ENCODE results near the gene PFN2.
"Not testable (repeated sequence)": the region's sequence is repeated elsewhere in the genome, so short reads cannot be mapped to it uniquely, and the experiment has no call there.

Gene PFN2

GRCh38 chr3:149968216-149968615 is 2.5 kb downstream of the PFN2 start:
- peak; percentile 41 for DNase-seq (ENCODE audit: low read depth, low spot score)

GRCh38 chr3:149967086-149967685 is 3.5 kb downstream of the PFN2 start:
- no peak for DNase-seq (ENCODE audit: low read depth, low spot score)

GRCh38 chr3:149965278-149965677 is 5.4 kb downstream of the PFN2 start:
- no peak for DNase-seq (ENCODE audit: low read depth, low spot score)

GRCh38 chr3:149964291-149964690 is 6.4 kb downstream of the PFN2 start:
- no peak for DNase-seq (ENCODE audit: low read depth, low spot score)

GRCh38 chr3:149963485-149963884 is 7.2 kb downstream of the PFN2 start:
- no peak for DNase-seq (ENCODE audit: low read depth, low spot score)

DNA sequence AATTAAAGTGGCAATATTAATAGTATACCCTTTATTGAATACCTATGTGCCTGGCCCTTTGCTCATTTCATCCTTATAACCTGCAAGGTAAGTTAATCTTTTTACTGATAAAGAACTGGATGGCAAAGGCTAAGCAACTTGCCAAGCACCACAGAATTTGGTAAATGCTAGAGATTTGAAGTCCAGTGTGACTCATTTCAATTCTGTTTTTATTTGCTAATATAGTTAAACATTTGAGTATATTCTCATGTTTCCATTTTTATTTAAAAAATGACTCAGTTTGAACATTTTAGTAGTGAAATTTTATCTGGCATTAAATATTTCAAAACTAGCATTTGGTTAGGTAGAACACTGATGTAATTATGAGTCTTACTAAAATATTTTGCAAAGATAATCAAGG is 11.3 kb downstream of the PFN2 start:
- no peak for DNase-seq (ENCODE audit: low read depth, low spot score)

GRCh38 chr3:149958171-149958796 is 12.4 kb downstream of the PFN2 start:
- no peak for DNase-seq (ENCODE audit: low read depth, low spot score)

- DNase-seq (ENCODE audit: low read depth, low spot score): no peak
These were observed 13.2 kb downstream of the PFN2 start for GRCh38 chr3:149957361-149958125.

- no peak for DNase-seq (ENCODE audit: low read depth, low spot score)
These were observed 15.2 kb downstream of the PFN2 start for GRCh38 chr3:149955449-149955848.

DNA sequence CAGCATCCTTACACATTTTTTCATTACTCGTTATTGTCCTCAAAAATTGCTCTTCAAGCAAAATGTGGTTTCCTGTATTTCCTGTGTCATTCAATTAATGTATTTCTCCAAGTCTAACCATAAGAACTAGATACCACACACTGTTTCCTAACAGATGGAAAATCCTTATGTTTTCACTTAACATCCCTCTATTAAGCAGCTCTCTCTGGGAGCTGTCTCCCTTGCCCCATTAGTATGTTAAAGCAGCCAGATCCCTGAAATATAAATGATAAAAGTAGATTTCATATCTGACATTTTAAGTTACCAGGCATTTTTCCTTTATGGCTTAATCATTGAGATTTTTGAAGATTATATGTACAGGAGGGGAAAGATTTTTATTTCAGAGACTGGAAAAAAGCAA is 15.9 kb downstream of the PFN2 start:
- no peak for DNase-seq (ENCODE audit: low read depth, low spot score)

DNA sequence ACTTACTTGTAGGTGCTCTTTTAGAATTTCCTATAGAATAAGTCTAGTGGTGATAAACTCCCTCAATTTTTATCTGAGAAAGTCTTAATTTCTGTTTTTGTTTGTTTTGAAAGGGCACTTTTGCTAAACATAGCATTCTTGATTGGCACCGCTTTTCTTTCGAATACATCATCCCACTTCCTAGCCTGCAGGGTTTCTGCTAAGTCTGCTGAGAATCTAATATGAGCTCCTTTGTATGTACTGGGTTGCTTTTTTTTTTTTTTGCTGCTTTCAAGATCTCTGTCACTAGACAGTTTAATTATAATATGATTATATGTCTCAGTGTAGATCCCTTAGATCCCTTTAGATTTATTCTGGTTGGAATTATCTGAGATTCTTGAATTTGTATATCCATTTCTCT is 21.5 kb downstream of the PFN2 start:
- DNase-seq (ENCODE audit: low read depth, low spot score): no peak

DNA sequence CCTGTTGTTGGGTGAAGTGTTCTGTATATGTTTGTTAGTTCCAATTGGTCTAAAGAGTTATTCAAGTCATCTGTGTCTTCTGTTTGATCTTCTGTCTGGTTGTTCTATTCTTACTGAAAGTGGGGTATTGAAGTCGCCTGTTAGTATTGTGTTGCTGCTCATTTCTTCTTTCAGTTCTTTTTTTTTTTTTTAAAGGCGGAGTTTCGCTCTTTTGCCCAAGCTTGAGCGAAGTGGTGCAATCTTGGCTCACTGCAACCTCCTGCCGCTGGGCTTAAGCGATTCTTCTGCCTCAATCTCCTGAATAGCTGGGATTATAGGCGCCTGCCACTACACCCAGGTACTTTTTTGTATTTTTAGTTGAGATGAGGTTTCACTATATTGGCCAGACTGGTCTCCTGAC is 23.5 kb downstream of the PFN2 start:
- DNase-seq (ENCODE audit: low read depth, low spot score): no peak

DNA sequence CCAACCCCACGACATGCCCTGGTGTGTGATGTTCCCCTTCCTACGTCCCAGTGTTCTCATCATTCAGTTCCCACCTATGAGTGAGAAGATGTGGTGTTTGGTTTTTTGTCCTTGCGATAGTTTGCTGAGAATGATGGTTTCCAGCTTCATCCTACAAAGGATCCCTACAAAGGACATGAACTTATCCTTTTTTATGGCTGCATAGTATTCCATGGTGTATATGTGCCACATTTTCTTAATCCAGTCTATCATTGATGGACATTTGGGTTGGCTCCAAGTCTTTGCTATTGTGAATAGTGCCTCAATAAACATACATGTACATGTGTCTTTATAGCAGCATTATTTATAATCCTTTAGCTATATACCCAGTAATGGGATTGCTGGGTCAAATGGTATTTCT is 26.7 kb downstream of the PFN2 start:
- DNase-seq (ENCODE audit: low read depth, low spot score): not testable (repeated sequence)

GRCh38 chr3:149942409-149942808 is 28.3 kb downstream of the PFN2 start:
- DNase-seq (ENCODE audit: low read depth, low spot score): no peak

GRCh38 chr3:149941946-149942345 is 28.7 kb downstream of the PFN2 start:
- DNase-seq (ENCODE audit: low read depth, low spot score): no peak

DNA sequence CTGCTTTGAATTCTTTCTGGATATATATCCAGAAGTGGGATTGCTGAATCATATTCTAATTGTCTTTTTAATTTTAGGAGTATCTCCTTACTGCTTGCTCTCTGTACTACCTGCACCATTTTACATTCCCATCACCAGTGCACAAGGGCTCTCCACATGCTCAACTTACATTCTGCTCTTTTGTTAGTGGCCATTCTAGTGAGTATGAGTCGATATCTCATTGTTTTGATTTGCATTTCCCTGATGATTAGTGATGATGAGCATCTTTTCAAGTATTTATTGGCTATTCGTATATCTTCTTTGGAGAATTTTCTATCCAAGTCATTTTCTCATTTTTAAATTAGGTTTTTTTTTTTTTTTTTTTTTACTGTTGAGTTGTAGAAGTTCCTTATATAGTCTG is 29.5 kb downstream of the PFN2 start:
- no peak for DNase-seq (ENCODE audit: low read depth, low spot score)

- DNase-seq (ENCODE audit: low read depth, low spot score): not testable (repeated sequence)
These were observed 32.2 kb downstream of the PFN2 start for GRCh38 chr3:149938392-149939055.

DNA sequence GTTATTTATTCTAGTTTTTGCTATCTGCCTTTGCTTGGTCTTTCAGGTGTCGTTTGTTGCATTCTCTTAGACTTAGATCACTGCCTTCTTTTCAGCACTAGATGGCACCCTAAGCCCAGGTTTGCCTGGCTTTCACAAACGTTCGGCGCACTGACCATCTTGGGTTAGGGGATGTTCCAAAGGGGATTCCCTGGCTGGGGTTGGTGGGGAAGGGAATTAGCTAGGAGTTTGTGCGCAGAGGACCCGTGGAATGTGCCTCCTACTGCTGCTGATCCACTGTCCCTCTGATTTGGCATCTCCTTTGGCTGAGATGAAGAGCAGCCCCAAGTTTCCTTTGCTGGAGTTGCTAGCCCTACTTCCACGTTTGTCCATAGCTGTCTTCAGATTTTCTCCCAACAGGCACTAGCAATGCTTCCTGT is 33.9 kb downstream of the PFN2 start:
- DNase-seq (ENCODE audit: low read depth, low spot score): peak; percentile 81

DNA sequence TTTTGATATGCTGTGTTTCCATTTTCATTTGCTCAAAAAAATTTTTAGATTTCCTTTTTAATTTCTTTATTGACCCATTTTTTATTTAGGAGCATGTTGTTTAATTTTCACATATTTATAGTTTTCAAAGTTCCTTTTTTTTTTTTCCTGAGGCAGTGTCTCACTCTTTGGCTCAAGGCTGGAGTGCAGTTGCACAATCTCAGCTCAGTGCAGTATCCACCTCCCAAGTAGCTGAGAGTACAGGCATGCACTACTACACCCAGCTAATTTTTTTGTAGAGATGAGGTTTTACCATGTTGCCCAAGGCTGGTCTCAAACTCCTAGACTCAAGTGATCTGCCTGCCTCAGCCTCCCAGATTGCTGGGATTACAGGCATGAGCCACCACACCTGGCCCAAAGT is 36.2 kb downstream of the PFN2 start:
- no peak for DNase-seq (ENCODE audit: low read depth, low spot score)

GRCh38 chr3:149933858-149934257 is 36.8 kb downstream of the PFN2 start:
- DNase-seq (ENCODE audit: low read depth, low spot score): no peak

DNA sequence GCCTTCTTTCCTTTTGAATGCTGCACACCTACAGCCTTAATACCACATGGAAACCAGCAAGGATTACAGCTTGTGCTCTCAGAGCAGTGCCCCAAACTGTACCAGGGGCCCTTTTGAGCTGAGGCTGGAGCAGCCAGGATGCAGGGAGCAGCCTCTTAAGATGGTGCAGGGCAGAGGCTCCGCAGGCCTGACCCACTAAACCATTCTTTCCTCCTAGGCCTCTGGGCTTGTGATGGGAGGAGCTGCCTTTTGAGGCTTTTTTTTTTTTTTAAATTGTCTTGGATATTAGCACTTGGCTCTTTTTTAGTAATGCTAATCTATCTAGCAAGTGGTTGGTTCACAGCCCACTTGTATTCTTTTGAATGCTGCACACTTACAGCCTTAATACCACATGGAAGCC is 37.7 kb downstream of the PFN2 start:
- no peak for DNase-seq (ENCODE audit: low read depth, low spot score)

DNA sequence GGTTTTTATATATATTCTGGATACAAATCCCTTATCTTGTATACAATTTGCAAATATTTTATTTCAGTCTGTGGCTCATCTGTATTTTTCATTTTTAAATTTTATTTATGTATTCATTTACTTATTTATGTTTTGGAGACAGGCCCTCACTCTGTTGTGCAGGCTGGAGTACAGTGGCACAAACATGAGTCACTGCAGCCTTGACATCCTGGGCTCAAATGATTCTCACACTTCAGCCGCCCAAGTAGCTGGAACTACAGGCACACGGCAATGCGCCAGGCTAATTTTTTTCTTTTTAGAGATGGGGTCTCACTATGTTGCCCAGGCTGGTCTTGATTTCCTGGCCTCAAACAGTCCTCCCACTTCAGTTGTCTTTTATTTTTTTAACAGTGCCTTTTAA is 50.6 kb downstream of the PFN2 start:
- no peak for DNase-seq (ENCODE audit: low read depth, low spot score)

DNA sequence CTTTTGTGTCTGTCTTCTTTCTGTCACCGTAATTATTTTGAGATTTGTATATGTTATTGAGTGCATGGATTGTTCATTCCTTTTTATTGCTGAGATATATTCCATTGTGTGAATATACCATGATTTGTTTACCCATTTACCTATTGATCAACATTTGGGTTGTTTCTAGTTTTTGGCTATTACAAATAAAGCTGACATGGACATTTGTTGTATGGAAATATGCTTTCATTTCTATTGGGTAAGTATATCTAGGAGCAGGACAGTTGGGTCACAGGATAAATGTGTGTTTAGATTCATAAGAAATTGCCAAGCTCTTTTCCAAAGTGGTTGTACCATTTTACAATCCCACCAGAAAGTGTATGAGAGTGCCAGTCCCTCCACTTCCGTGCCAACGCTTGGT is 51.2 kb downstream of the PFN2 start:
- no peak for DNase-seq (ENCODE audit: low read depth, low spot score)

Data from ELF-1 (cell line).